Neuron (in vitro differentiated cells): ENCODE measurements around the gene NEUROD6.

Experiments
- H2AFZ ChIP-seq: one replicate; pipeline ENCODE4 v1.6.1; 2013; ENCODE audit warnings: low read depth, mild to moderate bottlenecking, inconsistent platforms, low read length, moderate library complexity
- H3K27me3 ChIP-seq: one replicate; pipeline ENCODE4 v1.6.1; 2013; ENCODE audit warnings: low read length; ENCODE audit not compliant: insufficient read depth
- H3K36me3 ChIP-seq: one replicate; pipeline ENCODE4 v1.6.1; 2013; ENCODE audit warnings: low read length; ENCODE audit not compliant: insufficient read depth
- H3K4me1 ChIP-seq: one replicate; pipeline ENCODE4 v1.6.1; 2013; ENCODE audit warnings: low read length; ENCODE audit not compliant: insufficient read depth
- H3K4me3 ChIP-seq: 2 replicates; pipeline ENCODE4 v1.5.1; 2013; ENCODE audit warnings: mild to moderate bottlenecking, low read length, moderate library complexity
- H3K9me3 ChIP-seq: one replicate; pipeline ENCODE4 v1.6.1; 2013; ENCODE audit warnings: low read length

The NEUROD6 gene

DNA sequence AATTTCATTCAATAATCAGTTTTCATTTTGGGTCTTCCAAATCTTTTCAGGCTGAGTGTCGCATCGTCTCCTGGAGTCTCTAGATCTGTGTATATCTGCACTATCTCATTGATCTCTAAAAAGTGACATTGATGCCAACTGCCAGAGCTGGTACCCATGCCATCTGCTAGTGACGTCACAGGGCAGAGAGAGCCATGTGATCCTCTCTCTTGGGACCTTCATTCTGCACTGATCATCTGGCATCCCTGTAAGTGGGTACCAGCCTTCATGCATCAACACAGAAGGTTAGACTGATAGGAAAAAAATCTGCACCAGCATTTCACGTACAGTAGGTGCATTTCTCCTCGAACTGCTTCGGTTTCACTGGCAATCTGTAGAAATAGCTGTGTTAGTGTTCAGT is at the start of gene NEUROD6:
TSS of gene NEUROD6 (minus strand) at position 124 of the 400 bp plus-strand sequence. CDS start 1,458 bp downstream, outside the sequence.
- no peaks in the 10 kb centered on the region for H3K4me1 ChIP-seq
- no peaks in the 10 kb centered on the region for H3K9me3 ChIP-seq
- peaks cover 23% of the 10 kb centered on the region for H3K27me3 ChIP-seq

DNA sequence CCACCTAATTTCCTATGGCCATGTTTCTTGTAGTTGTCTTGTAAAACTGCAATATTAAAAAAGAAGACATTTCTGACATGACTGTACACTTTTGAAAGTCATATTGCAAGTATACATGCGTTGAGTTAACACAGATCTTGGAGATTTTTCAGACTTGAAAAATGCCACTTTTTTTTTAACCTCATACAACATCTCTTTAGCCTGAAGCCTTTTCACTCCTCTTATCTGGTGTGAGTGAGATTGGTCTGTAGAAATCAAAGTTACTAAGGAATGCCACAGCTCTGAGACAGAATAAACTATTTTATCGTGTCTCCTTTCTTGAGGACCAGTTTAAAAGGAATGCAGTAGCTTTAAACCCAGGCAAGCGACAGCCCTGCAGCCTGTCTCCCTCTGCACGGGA is 43.9 kb upstream of the NEUROD6 start:
- no peaks in the 10 kb centered on the region for H3K36me3 ChIP-seq
- no peaks in the 10 kb centered on the region for H3K27me3 ChIP-seq
- H3K9me3 ChIP-seq = no peaks in the 10 kb centered on the region
- no peak overlapping the region for H2AFZ ChIP-seq
- no peaks in the 10 kb centered on the region for H3K4me1 ChIP-seq
- H3K4me3 ChIP-seq = no peak overlapping the region

More for the DNA sequence above, at the start of gene NEUROD6:
- Histone ChIP-seq H3K36me3 (no peaks in the 10 kb centered on the region), H3K4me3 (no peak within 1 kb of the TSS), H2AFZ (no peak within 1 kb of the TSS)

DNA sequence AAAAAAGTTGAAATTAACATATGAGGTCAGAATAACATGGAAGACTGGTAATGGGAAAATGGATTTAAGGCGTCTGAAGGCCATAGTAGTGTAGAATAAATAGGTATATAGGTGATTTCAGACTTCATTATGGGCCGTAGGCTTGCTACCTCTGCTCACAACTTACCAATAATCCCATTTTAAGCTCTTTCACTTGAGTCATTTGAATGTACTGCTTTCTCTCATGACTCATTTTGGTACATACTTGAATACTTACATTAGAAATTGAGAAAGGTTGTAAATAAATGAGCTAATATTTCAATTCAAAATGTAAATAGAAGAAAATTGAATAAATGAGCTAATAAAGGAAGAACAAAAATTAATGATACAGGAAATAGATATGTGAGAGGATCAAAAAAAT is 42.2 kb upstream of the NEUROD6 start:
- Histone ChIP-seq H3K4me1 (no peaks in the 10 kb centered on the region), H3K36me3 (no peaks in the 10 kb centered on the region), H3K27me3 (no peaks in the 10 kb centered on the region), H3K9me3 (no peaks in the 10 kb centered on the region), H3K4me3 (no peak overlapping the region), H2AFZ (no peak overlapping the region)

DNA sequence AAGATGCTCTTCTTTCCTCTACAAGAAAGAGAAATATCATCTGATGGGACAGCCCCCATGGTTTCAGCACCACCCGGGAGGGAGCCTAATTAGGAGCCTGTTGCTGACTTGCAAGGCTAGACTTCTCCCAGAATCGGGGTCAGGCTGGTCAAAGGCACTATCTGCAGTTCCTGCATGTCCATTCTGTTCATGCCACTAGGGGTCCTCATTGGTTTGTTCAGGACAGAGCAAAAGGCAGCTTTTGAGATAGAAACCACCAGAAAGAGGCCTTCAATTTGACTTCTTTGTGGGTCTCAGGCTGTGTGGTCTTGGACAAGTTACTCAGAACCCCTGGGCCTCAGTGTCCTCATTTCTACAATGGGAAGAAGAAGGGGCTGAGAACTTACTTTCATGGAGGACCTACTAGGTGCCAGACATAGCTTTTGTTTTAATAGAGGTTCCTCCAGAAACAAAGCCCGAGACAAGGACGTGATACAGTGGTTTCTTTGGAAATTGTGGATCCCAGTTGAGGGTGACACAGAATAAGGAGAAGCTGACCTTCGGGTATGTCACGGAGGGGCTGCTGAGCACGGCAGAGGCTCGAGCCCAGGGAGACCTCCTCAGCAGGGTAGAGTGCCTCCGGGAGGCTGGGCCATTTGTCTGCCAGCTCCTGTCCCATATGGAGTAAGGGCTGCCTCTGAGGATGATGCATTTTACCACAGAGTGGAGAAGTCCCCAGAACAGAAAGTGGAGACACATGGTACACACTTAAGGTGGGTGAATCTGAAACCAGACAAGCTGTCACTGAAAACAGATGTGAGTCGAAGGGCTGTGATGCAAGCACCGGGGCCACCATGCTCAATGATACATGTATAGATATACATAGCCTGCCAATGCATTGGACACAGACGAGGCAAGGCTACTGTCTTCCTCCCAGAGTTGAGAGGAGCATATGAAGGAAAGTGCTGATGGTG is 33.1 kb upstream of the NEUROD6 start:
- Histone ChIP-seq H2AFZ (no peak overlapping the region), H3K9me3 (no peaks in the 10 kb centered on the region), H3K4me1 (no peaks in the 10 kb centered on the region), H3K27me3 (peaks cover 5% of the 10 kb centered on the region), H3K36me3 (no peaks in the 10 kb centered on the region), H3K4me3 (no peak overlapping the region)

DNA sequence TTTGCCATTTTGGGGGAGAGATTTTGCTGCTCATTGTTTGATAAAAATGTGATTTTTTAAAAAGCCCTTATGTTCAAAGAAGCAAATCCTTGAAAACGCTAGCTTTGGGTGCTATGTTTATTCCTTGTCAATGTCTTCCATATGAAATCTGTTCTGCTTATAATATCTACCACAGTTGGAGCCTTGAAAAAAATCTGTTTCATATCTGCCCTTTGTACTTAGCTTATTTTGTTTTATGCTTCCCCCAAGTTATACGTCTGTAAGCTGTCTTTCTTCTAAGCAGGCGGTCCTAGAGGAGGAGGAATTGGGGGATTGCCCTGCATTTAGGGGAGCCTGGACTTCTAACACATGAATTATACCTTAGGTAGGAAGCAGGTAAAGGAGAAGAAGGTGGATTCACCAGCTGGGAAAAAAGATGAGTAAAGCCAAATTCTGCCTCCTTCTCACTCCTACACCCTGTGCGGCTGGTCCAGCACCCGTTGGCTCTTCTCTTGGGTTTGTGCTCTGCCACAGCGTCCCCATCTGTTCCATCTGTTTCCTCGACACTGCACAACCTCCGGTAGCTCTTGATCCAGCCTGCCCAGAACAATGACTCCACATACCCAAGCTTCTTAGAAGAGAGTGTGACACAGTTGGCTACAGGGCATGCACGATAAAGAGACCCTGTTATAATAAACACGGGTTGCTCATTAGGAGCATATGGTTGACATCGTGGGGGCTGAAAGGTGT is 31.9 kb upstream of the NEUROD6 start:
- Histone ChIP-seq H3K4me1 (no peaks in the 10 kb centered on the region), H3K4me3 (no peak overlapping the region), H2AFZ (no peak overlapping the region), H3K27me3 (peaks cover 5% of the 10 kb centered on the region), H3K9me3 (no peaks in the 10 kb centered on the region), H3K36me3 (no peaks in the 10 kb centered on the region)

DNA sequence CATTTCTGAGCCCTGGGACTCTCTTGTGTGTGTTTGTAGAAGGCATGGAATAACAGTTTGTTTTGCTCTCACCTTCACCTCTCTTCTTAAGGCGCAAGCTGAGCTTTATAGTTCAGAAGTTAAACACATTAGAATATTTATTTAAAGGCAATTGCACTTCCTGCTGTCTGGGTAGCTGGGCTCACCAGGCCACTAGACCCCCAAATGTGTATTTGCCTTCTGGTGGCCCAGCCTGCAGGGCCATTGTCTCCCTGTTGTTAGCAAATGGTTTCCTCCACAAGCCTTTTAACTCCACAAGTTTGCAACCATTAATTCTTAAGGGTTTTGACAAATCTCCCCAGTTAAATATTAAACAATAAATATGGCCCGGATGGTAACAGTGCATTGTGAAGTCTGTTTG is 31.1 kb upstream of the NEUROD6 start:
- Histone ChIP-seq H2AFZ (no peak overlapping the region), H3K27me3 (peaks cover 5% of the 10 kb centered on the region), H3K4me1 (no peaks in the 10 kb centered on the region), H3K4me3 (no peak overlapping the region), H3K9me3 (no peaks in the 10 kb centered on the region), H3K36me3 (no peaks in the 10 kb centered on the region)

DNA sequence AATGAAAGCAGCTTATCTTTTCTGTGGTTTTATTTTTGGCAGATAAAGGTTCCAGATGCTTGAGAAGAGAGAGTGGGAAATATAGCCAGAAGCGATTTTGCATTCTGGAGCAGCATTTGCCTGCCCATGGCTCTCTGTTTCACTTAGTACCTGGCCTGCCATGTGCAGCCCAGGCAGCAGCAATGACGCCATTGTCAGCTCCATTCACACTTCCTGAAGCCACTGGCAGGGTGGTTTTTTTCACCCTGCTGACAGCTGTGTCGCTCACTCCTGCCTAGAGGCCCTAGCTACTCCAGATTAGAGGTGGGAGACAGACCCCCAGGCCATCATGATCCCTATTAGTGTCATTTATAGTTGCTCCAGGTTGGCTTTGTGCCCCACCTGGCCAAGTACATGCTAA is 30.1 kb upstream of the NEUROD6 start:
- Histone ChIP-seq H3K4me3 (no peak overlapping the region), H3K4me1 (no peaks in the 10 kb centered on the region), H3K27me3 (peaks cover 5% of the 10 kb centered on the region), H2AFZ (no peak overlapping the region), H3K9me3 (no peaks in the 10 kb centered on the region), H3K36me3 (no peaks in the 10 kb centered on the region)

DNA sequence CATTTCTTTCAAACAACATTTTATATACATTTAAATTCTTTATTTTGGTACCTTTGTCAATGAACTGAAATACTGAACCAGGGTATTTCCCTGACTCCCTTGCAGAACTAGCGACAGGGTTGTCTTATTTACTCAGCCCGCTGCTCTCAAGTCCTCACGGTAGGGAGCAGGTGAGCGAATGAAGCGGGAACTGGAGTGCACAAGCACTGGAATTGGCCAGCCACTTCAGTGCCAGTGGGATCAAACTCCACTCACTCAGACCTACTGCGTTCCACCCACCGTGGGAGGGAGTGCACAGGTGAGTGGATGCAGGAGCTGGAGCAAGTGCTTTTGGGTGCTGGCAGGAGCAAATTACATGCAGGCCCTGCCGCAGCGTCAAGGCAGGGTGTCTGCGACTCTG is 28.1 kb upstream of the NEUROD6 start:
- Histone ChIP-seq H3K27me3 (peaks cover 5% of the 10 kb centered on the region), H3K9me3 (no peaks in the 10 kb centered on the region), H3K4me1 (no peaks in the 10 kb centered on the region), H3K36me3 (no peaks in the 10 kb centered on the region), H2AFZ (no peak overlapping the region), H3K4me3 (no peak overlapping the region)

DNA sequence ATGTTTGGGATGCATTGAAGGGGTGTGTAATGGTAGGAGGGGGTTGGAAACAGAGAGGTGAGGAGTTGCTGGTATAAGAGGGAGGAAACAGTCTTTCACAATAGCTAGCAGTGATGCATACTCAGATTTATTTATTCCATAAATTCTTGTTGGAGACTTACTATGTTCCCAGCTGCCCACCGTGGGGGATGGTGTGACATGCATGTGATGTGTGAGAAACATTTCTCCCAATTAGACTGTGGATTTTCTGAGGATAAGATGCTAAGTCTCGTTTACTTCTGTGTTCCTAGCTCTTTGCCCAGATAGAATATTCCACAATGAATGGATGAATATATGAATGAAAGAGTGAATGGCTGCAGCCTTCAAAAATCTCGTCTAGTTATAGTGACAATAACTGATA is 23.0 kb upstream of the NEUROD6 start:
- Histone ChIP-seq H3K27me3 (no peaks in the 10 kb centered on the region), H3K36me3 (no peaks in the 10 kb centered on the region), H3K9me3 (no peaks in the 10 kb centered on the region), H2AFZ (no peak overlapping the region), H3K4me3 (no peak overlapping the region), H3K4me1 (no peaks in the 10 kb centered on the region)

DNA sequence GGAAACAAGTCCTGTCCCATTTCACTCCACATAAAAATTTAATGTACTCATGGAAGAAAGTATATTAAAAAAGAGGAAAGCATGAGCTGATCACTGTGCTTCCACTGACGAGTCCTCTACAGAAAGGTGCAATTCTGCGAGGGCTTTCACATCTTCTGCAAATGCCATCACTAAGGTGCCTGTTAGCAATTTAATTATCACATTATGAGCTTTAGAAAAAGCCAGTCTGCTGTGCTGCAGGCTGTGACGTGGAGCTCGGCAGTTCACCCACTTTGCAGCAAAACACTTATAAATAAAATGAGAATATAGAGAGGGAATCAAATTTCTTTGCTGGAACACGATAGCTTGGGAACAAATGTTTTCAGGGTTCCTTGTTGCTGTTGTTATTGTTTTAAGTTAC is 22.5 kb upstream of the NEUROD6 start:
- no peak overlapping the region for H3K4me3 ChIP-seq
- no peaks in the 10 kb centered on the region for H3K9me3 ChIP-seq
- no peak overlapping the region for H2AFZ ChIP-seq
- no peaks in the 10 kb centered on the region for H3K27me3 ChIP-seq
- H3K36me3 ChIP-seq = no peaks in the 10 kb centered on the region
- H3K4me1 ChIP-seq = no peaks in the 10 kb centered on the region

DNA sequence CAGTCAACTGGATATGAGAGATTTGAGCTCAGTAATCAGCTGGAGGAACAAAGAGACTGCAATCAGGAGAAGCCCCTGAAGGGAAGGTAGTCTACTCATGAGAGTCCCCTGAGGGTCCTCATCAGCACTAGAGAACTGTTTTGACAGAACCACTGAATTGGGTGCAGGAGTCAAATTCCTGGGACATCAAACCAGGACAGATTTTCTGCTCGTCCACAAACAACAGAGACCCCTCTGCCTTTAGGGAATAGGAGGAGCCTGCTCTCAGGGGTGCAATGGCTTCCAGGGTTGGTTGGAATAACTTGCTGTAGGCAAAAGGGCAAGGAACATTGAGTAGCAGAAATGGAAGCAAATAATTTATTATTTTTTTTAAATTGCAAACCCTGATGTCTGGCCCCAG is 21.9 kb upstream of the NEUROD6 start:
- H3K4me1 ChIP-seq = no peaks in the 10 kb centered on the region
- H2AFZ ChIP-seq = no peak overlapping the region
- H3K9me3 ChIP-seq = no peaks in the 10 kb centered on the region
- no peak overlapping the region for H3K4me3 ChIP-seq
- H3K36me3 ChIP-seq = no peaks in the 10 kb centered on the region
- no peaks in the 10 kb centered on the region for H3K27me3 ChIP-seq

DNA sequence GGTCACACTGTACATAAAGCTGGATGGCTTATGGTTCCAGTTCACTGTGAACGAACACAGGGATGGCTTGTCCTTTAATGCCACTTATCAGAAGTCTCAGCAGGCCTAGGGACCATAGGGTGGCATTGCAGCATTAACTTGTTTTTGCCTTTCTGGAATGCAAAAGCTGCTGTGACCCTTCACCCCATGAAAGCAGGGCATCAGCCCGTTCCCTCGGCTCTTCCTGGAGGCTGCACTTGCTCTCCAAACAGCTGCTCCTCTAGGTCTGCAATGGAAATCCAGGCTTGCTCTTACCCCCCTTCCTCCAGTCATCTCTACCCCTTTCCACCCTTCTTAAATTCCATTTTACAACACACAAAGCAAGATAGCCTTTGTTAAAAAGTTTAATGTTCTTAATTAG is 17.9 kb upstream of the NEUROD6 start:
- H3K9me3 ChIP-seq = no peaks in the 10 kb centered on the region
- H3K27me3 ChIP-seq = no peaks in the 10 kb centered on the region
- no peaks in the 10 kb centered on the region for H3K36me3 ChIP-seq
- H2AFZ ChIP-seq = no peak overlapping the region
- H3K4me1 ChIP-seq = no peaks in the 10 kb centered on the region
- no peak overlapping the region for H3K4me3 ChIP-seq

DNA sequence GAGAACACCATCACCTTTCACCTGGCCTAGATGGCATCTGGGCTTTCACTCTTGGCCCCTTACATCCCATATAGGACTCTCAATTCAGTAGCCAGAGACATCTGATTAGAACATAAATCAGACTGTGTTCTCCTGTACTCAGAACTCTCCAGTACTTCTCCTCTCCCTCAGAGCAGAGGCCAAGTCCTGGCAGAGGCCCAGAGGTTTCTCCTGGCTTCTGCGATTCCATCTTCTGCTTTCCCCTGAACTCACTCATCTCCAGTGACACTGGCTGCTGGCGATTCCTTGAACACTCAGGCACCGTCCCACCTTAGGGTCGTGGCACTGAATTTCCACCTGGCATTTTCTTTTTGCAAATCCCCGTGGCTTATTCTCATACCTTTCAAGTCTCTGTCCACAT is 4.9 kb upstream of the NEUROD6 start:
- Histone ChIP-seq H3K9me3 (no peaks in the 10 kb centered on the region), H3K4me1 (no peaks in the 10 kb centered on the region), H2AFZ (no peak overlapping the region), H3K36me3 (no peaks in the 10 kb centered on the region), H3K27me3 (no peaks in the 10 kb centered on the region), H3K4me3 (no peak overlapping the region)
